Measurements from ENCODE around the gene AQP5. TPM values are rescaled to one million over a fixed set of nuclear protein-coding genes. Genes with fewer than 3 reads are reported as not detected.

The AQP5 gene
- total RNA-seq, 1 experiment from 2014 or later, result not detected

GRCh38 chr12:49930515-49931288 lies 31.0 kb upstream of the AQP5 start:
- ATAC-seq (peak; percentile 73), DNase-seq (peak; percentile 59)
- POLR2A ChIA-PET (ENCODE audit: unreplicated experiment), result no interaction called here
- CTCF ChIA-PET, result no interaction called here
- Histone ChIP-seq H4K20me1 (ENCODE audit: low read length) (no peaks in the 10 kb centered on the region), H3K27ac (ENCODE audit: low read length) (no peak overlapping the region), H3K4me1 (ENCODE audit: insufficient read depth, low read length) (no peaks in the 10 kb centered on the region; the same call in 1 of the 2 replicates), H3K36me3 (ENCODE audit: low read depth, low read length) (no peaks in the 10 kb centered on the region), H3K27me3 (ENCODE audit: low read length) (no peaks in the 10 kb centered on the region), H3F3A (ENCODE audit: low read length, unreplicated experiment) (no peaks in the 10 kb centered on the region), H3K9me3 (ENCODE audit: low read length) (no peaks in the 10 kb centered on the region), H3K4me3 (ENCODE audit: low read length) (no peak overlapping the region), H3K4me2 (ENCODE audit: low read length) (no peak overlapping the region), H2AFZ (ENCODE audit: low read length) (no peak overlapping the region), H3K9ac (ENCODE audit: low read length) (no peak overlapping the region), H3K9me2 (replicated peaks; ENCODE audit: low read length) (no peaks in the 10 kb centered on the region), H3K79me2 (ENCODE audit: low read length) (no peaks in the 10 kb centered on the region)
- intact Hi-C loops (cut with micrococcal nuclease), result no loop called here
- no TSS peak for BruUV-seq (replicated peaks)
- no peak for TF ChIP-seq EZH2 (IDR thresholded peaks at IDR 0.05; ENCODE audit: low read length, unreplicated experiment)
- no peak for TF ChIP-seq EZH2phosphoT487 (IDR thresholded peaks at IDR 0.05; ENCODE audit: borderline replicate concordance, low read length)
- TF ChIP-seq CTCF (conservative IDR thresholded peaks at IDR 0.05; ENCODE audit: low read depth, low read length), result no peak

- no peak overlapping the region for H3K9ac ChIP-seq (ENCODE audit: low read length)
- BruUV-seq (replicated peaks), result no TSS peak
- TF ChIP-seq CTCF (conservative IDR thresholded peaks at IDR 0.05; ENCODE audit: low read depth, low read length) (no peak), EZH2phosphoT487 (IDR thresholded peaks at IDR 0.05; ENCODE audit: borderline replicate concordance, low read length) (no peak), EZH2 (IDR thresholded peaks at IDR 0.05; ENCODE audit: low read length, unreplicated experiment) (no peak)
- H3K4me1 ChIP-seq (ENCODE audit: insufficient read depth, low read length), result no peaks in the 10 kb centered on the region; the same call in 1 of the 2 replicates
- CTCF ChIA-PET, result no interaction called here
- H3K9me3 ChIP-seq (ENCODE audit: low read length), result no peaks in the 10 kb centered on the region
- H4K20me1 ChIP-seq (ENCODE audit: low read length), result no peaks in the 10 kb centered on the region
- POLR2A ChIA-PET (ENCODE audit: unreplicated experiment), result no interaction called here
- H3F3A ChIP-seq (ENCODE audit: low read length, unreplicated experiment), result no peaks in the 10 kb centered on the region
- intact Hi-C loops (cut with micrococcal nuclease), result no loop called here
- no peak for DNase-seq
- H3K4me2 ChIP-seq (ENCODE audit: low read length), result no peak overlapping the region
- no peaks in the 10 kb centered on the region for H3K9me2 ChIP-seq (replicated peaks; ENCODE audit: low read length)
- H3K36me3 ChIP-seq (ENCODE audit: low read depth, low read length), result no peaks in the 10 kb centered on the region
- no peak overlapping the region for H3K4me3 ChIP-seq (ENCODE audit: low read length)
- H3K27me3 ChIP-seq (ENCODE audit: low read length), result no peaks in the 10 kb centered on the region
- H3K79me2 ChIP-seq (ENCODE audit: low read length), result no peaks in the 10 kb centered on the region
- no peak overlapping the region for H2AFZ ChIP-seq (ENCODE audit: low read length)
- ATAC-seq, result no peak
- H3K27ac ChIP-seq (ENCODE audit: low read length), result no peak overlapping the region
These were observed 29.6 kb upstream of the AQP5 start for GRCh38 chr12:49932023-49932422.

GRCh38 chr12:49932533-49933130 lies 29.0 kb upstream of the AQP5 start:
- no peaks in the 10 kb centered on the region; the same call in 1 of the 2 replicates for H3K4me1 ChIP-seq (ENCODE audit: insufficient read depth, low read length)
- H3K27me3 ChIP-seq (ENCODE audit: low read length), result no peaks in the 10 kb centered on the region
- ATAC-seq (no peak), DNase-seq (no peak)
- no TSS peak for BruUV-seq (replicated peaks)
- no peak for TF ChIP-seq CTCF (conservative IDR thresholded peaks at IDR 0.05; ENCODE audit: low read depth, low read length)
- no peak for TF ChIP-seq EZH2phosphoT487 (IDR thresholded peaks at IDR 0.05; ENCODE audit: borderline replicate concordance, low read length)
- no peak for TF ChIP-seq EZH2 (IDR thresholded peaks at IDR 0.05; ENCODE audit: low read length, unreplicated experiment)
- H3K4me3 ChIP-seq (ENCODE audit: low read length), result no peak overlapping the region
- intact Hi-C loops (cut with micrococcal nuclease), result no loop called here
- H3K4me2 ChIP-seq (ENCODE audit: low read length), result no peak overlapping the region
- no peaks in the 10 kb centered on the region for H3K36me3 ChIP-seq (ENCODE audit: low read depth, low read length)
- H4K20me1 ChIP-seq (ENCODE audit: low read length), result no peaks in the 10 kb centered on the region
- H3K9ac ChIP-seq (ENCODE audit: low read length), result no peak overlapping the region
- H2AFZ ChIP-seq (ENCODE audit: low read length), result no peak overlapping the region
- CTCF ChIA-PET, result no interaction called here
- POLR2A ChIA-PET (ENCODE audit: unreplicated experiment), result no interaction called here
- H3F3A ChIP-seq (ENCODE audit: low read length, unreplicated experiment), result no peaks in the 10 kb centered on the region
- H3K9me2 ChIP-seq (replicated peaks; ENCODE audit: low read length), result no peaks in the 10 kb centered on the region
- no peaks in the 10 kb centered on the region for H3K79me2 ChIP-seq (ENCODE audit: low read length)
- no peak overlapping the region for H3K27ac ChIP-seq (ENCODE audit: low read length)
- H3K9me3 ChIP-seq (ENCODE audit: low read length), result no peaks in the 10 kb centered on the region
